NCI-H2107 treated with DMSO at 0.1 percent for 48 hours (cell line): Measurements from ENCODE around the gene PPP1R8.
"Not testable (repeated sequence)": the region's sequence is repeated elsewhere in the genome, so short reads cannot be mapped to it uniquely, and the experiment has no call there.

Experiments used
- DNase-seq: peaks from one replicate; lab custom pipeline; 2025; ENCODE audit not compliant: unreplicated experiment; lab: John Stamatoyannopoulos, UW

Gene PPP1R8

GRCh38 chr1:27869719-27870085 lies 39.1 kb downstream of the PPP1R8 start:
- DNase-seq: no peak

DNA sequence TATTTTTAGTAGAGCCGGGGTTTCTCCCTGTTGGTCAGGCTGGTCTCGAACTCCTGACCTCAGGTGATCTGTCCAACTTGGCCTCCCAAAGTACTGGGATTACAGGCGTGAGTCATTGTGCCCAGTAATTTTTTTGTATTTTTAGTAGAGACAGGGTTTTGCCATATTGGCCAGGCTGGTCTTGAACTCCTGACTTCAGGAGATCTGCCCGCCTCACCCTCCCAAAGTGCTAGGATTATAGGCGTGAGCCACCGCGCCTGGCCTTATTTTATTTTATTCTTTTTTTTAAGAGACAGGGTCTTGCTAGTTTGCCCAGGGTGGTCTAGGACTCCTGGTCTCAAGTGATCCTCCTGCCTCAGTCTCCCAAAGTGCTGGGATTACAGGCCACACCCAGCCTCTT lies 40.5 kb downstream of the PPP1R8 start:
- DNase-seq: not testable (repeated sequence)

DNA sequence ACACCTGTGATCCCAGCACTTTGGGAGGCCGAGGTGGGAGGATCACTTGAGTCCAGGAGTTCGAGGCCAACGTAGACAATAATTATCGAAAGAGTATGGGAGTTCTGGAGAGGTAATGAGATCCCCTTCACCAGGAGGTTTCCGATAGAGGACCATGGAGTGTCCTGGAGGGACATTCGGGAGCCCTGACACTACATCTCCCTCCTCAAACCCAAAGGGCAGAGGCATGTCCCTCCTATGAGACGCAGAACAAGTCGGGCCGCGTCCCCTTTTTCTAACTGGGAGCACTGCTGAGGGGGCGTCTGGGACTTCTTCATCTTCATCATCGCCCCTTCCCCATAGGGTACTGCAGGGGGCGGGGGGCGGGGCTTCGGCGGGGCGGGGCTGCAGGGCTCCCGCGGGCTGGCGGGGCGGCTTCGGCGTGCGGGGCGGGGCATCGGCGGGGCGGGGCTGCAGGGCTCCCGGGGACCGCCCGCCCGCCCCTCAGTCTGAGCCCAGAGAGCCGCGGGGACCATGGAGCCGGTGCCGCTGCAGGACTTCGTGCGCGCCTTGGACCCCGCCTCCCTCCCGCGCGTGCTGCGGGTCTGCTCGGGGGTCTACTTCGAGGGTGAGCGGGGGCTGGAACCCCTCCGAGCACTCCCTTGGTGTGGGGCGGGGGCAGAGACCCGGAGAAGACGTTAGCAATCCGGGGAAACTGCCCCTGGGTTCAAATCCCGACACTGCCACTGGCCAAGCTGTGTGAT lies 41.6 kb downstream of the PPP1R8 start, which contains the start of gene THEMIS2:
Gene THEMIS2, plus strand, starts transcription at position 486 of the 743 bp plus-strand sequence. Its CDS starts 28 bp downstream, at position 514.
- DNase-seq: no peak

DNA sequence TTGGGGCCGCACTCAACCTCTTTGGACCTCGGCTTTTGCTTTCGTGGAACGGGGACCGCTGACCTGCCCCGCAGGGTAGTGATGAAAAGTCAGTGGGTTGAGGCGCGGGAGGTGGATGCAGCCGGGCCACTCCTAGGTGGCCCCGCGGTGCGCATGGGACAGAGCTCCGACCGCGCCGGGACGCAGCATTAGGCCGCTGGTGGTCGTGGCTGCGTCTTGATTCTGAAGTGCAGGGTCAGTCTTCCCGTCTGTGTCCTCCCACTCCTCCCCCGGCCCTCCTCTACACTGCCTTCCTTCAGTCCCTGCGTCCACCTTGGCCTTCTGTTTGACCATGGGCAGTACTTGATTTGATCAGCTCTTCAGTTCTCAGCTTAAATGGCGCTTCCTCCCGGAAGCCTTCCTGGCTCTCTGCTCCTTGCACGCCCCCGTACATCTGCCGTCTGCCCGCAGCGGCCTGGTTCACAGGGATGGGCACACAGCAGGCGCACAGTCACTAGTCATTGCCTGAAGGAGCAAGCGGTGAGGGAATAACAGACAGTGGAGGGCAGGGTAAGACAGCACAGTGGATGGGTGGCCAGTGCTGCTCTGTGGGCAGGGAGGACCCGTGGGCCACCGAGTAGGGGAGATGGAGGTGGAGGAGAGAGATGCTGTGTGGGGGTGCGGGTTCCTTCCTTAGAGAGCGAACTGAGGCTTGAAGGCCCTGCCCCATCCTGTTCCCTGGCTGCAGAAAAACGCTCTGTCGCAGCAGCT lies 42.4 kb downstream of the PPP1R8 start:
- no peak for DNase-seq

- no peak for DNase-seq
These were observed 43.2 kb downstream of the PPP1R8 start for GRCh38 chr1:27873671-27874384.

DNA sequence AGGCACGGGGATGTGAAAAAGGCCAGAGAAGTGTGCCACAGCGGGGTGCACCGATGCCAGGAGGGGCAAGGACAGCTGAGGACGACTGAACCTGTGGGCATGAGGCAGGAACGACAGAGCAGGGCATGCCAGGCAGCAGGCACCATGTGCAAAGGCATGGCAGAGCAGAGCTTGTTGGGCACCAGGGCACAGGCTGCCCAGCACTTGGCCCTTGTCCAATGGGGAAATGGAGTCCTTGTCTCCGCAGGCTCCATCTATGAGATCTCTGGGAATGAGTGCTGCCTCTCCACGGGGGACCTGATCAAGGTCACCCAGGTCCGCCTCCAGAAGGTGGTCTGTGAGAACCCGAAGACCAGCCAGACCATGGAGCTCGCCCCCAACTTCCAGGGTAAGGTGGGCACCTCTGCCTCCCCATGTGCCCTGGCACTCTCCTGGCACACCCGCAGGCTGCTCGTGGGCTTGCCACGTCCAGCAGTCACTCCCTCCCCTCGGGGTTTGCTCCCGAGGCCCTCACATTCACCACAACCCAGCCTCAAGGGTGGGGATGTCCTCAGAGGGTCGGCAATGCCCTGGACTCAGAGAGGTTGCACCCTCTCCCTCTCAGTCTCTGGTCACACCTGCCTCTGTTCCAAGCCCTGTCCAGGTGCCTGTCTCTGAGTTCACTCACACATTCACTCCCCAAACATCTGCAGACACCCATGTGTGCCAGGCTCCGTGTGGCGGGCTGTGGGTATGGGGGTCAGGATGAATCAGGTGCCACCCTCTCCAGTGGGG lies 45.9 kb downstream of the PPP1R8 start:
- no peak for DNase-seq

DNA sequence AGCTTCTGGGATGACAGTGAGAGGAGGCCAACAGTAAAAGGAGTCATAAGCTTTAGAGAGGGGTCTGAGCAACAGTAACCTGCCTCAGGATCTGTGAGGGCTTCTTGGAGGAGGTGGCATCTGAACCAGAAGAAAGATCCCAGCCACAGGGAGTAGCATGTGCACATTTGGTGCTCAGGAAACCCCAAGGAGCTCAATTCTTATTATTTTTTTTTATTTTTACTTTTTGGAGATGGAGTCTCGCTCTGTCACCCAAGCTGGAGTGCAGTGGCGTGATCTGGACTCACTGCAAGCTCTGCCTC lies 46.5 kb downstream of the PPP1R8 start:
- DNase-seq: no peak

- no peak for DNase-seq
These were observed 47.5 kb downstream of the PPP1R8 start for GRCh38 chr1:27878039-27878438.

- no peak for DNase-seq
These were observed 48.3 kb downstream of the PPP1R8 start for GRCh38 chr1:27878787-27879335.

- no peak for DNase-seq
These were observed 48.9 kb downstream of the PPP1R8 start for GRCh38 chr1:27879374-27880082.

- DNase-seq: no peak
These were observed 51.9 kb downstream of the PPP1R8 start for GRCh38 chr1:27882543-27882903.

GRCh38 chr1:27883536-27883935 lies 53.0 kb downstream of the PPP1R8 start:
- no peak for DNase-seq

GRCh38 chr1:27884006-27884954 lies 53.7 kb downstream of the PPP1R8 start:
- DNase-seq: no peak

DNA sequence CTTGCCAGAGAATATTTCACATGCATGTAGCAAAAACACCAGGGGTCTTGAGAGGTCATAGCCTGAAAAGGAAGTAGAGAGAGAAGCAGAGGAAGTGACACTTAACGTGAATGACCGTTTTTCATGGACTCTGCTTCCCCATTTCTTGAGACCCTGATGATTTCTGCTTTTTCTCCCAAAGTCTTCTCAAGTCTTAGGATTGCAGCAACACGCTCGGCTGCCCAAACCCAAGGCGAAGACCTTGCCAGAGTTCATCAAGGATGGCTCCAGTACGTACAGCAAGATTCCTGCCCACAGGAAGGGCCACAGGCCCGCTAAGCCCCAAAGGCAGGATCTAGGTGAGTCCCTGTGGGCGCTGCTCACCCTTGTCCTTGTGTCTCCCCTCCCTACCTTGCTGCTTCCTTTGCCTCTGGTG lies 54.5 kb downstream of the PPP1R8 start:
- DNase-seq: no peak

DNA sequence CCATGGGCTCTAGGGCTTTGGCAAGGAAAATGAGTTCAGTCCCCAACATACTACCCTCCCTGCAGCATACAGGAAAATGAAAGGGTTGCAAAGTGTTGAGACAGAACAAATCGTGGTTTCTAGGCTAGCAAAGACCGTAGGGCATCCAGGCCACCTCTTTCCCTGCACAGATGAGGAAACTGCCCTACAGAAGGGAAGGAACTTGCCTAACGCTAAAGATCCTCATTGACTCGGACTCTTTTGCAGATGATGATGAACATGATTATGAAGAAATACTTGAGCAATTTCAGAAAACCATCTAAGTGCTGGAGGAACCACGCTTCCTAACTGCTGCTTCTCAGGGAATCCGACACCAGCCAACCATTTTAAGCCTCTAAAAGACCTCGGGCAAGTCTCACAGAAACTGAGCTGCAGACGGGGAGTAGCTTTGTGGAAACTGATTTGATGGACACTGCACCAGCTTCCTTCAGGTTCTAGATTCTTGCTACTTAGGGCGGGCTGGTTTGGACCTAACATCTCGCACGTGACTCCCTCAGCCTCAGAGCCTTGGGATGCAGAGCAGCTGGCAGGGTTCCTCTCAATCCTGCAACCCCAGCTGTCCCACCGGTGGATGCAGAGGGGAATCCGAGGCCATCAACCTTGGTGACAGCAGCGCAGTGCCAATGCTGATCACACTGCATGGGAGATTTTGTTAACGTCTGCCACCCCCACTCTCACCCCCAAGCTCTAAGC lies 55.2 kb downstream of the PPP1R8 start:
- no peak for DNase-seq

DNA sequence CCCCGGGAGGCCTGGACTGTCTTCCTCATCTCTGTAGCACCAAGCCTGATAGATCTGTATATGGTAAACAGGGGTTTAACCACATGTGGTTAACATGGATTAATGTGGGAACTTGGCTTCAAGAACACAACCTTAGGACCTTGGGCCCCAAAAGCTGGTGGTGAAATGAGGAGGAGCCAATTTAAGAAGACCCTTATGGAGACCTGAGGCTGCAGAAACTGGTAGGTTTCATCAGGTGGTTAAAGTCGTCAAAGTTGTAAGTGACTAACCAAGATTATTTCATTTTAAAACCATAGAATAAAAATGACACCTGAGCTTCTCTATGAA lies 55.7 kb downstream of the PPP1R8 start:
- DNase-seq: no peak

DNA sequence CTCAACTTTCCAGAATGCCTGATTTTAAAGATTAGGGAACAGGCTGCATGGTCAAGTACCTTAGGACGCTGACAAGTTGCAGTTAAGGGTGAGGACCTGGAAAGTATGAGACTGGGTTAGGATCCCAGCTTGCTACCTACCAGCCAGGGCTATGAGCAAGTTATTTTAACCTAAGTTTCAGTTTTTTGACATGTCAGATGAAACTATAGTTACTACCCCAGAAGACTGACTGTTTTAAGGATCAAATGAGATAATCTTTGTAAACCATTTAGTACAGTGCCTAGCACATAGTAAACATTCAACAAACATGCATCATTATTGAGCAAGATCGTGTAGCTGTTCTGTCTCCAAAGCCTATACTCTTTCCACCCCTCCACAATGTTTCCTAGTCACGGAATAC lies 56.2 kb downstream of the PPP1R8 start:
- no peak for DNase-seq

DNA sequence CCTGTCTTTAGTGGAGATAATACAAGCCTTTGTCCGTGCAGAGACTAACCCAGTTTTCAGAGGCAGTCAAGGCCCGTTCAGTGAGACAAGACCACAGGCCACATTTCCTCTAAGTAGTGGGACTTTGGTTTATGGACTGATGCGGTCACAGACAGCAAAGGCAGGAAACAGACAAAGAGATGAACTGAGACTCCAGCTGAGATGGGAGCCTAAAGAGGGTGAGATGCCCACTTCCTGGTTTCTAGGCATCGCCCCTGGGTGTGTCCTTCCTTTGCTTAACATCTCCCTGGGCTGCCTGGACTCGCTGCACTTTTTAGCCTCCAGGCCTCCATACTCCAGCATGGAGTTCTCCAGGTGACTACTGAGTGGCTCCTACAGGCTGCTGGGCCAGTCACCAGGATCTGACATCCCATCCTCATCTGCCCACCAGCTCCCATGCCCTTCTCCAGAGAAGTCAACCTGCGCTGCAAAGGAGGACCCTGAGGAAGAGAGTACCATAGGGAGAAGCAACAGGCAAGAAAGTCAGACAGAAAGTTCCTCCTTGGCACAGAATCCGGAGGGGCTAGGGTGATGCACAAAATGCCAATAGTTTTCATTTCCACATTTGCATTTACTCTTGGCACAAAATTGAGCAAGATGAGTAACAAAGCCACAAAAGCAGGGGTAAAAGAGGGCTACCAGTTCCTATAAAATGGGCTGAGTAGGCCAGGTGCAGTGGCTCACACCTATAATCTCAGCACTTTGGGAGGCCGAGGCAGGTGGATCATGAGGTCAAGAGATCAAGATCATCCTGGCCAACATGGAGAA lies 56.8 kb downstream of the PPP1R8 start:
- no peak for DNase-seq
